ENCODE data around the gene GRIN2D.

GRIN2D gene

DNA sequence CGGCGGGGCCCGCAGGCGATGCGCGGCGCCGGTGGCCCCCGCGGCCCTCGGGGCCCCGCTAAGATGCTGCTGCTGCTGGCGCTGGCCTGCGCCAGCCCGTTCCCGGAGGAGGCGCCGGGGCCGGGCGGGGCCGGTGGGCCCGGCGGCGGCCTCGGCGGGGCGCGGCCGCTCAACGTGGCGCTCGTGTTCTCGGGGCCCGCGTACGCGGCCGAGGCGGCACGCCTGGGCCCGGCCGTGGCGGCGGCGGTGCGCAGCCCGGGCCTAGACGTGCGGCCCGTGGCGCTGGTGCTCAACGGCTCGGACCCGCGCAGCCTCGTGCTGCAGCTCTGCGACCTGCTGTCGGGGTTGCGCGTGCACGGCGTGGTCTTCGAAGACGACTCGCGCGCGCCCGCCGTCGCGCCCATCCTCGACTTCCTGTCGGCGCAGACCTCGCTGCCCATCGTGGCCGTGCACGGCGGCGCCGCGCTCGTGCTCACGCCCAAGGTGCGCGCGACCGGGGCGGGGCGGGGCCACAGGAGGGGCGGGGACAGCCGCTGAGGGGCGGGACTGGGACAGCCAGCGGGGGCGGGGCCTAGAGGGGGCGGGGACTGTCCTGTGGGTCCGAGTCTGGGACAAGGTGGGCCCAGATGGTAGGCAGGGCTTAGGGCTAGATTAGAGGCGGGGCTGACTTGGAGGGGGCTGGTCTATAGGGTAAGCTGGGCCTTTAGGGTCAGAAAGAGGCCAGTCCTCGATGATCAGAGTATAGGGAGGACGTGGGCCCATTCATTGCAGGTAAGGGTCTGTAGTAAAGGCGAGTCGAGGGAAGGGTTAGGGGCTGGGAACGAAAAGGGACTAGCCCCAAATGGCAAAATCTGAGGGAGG is 5.1 kb downstream of the GRIN2D start:
- peak; percentile 94 for DNase-seq

GRCh38 chr19:48400018-48400742 is 6.7 kb downstream of the GRIN2D start:
- peak; percentile 90 for DNase-seq

DNA sequence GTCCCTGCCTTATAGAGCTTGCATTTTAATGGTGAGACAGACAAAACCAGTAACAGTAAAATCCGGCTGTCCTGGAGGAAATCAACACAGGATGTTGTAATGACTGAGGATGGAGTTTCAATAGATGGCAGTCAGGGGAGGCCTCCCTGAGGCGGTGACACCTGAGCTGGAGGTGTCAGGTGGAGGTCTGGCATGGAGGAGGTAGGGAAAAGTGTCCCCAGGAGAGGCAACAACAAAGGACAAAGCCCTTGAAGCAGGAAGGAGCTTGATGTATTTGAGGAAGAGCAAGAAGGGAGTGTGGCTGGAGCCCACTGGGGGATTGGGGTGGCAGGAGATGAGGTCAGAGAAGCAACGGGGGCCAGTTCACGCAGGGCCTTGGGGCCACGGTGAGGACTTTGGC is 7.8 kb downstream of the GRIN2D start:
- DNase-seq, result no peak

DNA sequence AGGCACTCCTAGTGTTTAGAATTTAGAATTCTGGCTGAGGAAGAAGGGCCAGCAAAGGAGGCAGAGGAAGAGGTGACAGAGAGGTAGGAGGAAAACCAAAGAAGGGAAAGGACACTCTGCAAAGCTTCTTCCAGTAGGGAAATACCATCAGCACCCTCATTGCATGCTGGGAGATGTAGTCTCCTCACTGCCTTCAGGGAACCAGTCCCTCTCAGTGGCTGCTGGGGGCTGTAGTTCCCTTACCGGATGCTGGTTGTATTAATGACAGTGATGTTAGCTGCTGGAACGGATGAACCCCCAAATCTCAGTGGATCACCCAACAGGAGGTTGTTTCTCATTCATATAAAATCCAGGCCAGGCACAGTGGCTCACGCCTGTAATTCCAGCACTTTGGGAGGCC is 10.1 kb downstream of the GRIN2D start:
- peak; percentile 86 for DNase-seq

DNA sequence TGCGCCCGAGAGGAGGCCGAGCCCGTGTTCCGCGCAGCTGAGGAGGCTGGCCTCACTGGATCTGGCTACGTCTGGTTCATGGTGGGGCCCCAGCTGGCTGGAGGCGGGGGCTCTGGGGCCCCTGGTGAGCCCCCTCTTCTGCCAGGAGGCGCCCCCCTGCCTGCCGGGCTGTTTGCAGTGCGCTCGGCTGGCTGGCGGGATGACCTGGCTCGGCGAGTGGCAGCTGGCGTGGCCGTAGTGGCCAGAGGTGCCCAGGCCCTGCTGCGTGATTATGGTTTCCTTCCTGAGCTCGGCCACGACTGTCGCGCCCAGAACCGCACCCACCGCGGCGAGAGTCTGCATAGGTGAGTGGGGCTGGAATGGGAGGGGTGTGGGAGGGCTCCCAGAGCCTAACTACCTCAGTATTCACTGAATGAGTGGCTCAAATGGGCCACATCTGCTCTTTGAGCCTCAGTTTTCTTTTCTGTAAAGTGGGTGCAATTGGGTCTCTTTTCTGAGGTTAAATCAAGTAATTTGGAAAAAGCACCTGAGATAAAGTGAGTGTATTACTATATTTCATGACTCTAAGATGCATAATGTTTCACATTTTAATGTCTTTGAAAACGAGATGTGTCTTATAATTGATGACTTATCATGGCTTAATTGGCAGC is 11.7 kb downstream of the GRIN2D start:
- DNase-seq, result no peak

DNA sequence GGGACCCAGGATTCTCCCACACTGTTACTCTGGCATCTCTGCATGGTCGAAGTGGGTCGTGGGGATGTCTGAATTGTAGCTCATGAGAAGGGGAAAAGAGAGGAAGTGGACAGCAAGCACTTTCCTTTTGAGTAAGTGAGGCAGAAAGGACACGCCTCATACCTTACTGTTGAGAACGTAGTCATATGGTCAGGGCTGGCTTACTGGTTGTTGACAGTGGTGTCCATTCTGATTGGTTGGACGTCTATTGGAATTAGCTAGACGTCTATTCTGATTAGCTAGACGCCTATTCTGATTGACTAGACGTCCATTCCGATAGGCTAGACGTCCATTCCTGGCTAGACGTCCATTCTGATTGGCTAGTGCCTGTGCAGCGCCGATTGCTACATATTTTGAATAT is 12.4 kb downstream of the GRIN2D start:
- peak; percentile 54 for DNase-seq

DNA sequence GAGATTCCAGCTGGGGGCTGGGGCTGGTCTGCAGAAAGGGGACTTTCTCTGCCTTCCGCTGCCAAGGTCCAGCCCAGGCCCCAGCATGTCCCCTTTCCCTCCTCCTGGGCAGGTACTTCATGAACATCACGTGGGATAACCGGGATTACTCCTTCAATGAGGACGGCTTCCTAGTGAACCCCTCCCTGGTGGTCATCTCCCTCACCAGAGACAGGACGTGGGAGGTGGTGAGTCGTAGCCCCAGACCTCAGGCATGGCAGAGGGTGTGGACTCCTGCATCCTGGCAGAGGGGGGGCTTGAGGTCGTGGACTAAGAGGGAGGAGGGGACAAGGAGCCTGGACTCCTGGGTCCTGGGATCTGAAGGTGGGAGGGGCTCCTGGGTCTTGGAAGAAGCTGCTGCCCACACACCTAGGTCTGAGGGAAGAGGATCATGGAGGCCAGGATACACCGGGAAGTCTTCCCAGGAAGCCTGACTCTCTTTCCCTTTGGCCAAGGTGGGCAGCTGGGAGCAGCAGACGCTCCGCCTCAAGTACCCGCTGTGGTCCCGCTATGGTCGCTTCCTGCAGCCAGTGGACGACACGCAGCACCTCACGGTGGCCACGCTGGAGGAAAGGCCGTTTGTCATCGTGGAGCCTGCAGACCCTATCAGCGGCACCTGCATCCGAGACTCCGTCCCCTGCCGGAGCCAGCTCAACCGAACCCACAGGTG is 20.6 kb downstream of the GRIN2D start:
- DNase-seq, result peak; percentile 89

- DNase-seq, result peak; percentile 92
Measured at GRCh38 chr19:48415395-48415794, 21.9 kb downstream of the GRIN2D start.

- no peak for DNase-seq
Measured at GRCh38 chr19:48415806-48416221, 22.3 kb downstream of the GRIN2D start.

DNA sequence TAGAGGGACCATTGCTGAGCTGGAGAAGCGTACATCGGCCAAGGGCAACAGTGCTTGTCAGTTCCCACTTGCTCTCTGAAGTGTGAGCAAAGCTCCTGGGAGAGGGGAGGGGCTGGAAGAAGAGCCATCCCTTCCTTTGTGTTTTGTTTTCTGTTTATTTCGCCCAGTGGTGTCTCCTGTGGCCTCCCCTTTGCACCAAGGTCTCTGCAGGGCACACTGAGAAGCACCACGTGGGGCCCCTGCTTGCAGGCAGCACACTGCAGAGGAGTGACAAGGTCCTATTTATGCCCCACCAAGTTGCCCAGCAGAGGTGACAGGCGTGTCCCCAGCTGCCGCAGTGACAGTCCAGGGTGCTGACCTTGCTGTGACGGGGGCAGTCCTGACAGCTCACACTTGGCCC is 24.0 kb downstream of the GRIN2D start:
- DNase-seq, result no peak

- DNase-seq, result peak; percentile 86
Measured at GRCh38 chr19:48418317-48419064, 25.0 kb downstream of the GRIN2D start.

DNA sequence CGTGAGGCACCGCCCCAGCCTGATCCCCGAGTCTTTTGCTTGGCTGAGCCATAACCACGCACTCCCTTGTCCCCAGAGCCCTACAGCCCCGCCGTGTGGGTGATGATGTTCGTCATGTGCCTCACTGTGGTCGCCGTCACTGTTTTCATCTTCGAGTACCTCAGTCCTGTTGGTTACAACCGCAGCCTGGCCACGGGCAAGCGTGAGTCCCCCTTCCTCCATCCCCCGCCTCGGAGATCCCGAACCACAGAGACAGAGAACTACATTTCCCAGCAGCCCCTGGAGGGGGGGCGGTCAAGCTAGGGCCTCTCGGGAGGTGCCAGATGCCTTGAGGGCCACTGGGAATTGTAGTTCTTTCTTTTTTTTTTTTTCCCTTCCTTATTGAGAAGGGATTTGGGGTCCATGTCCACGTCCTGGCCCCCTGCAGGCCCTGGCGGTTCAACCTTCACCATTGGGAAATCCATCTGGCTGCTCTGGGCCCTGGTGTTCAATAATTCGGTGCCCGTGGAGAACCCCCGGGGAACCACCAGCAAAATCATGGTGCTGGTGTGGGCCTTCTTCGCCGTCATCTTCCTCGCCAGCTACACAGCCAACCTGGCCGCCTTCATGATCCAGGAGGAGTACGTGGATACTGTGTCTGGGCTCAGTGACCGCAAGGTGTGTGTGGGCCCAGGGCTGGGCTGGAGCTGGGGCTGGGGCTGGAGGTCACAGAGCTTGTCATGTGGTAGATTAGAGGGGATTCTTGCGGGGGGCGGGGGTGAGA is 25.9 kb downstream of the GRIN2D start:
- DNase-seq, result peak; percentile 75

GRCh38 chr19:48421548-48421947 is 28.1 kb downstream of the GRIN2D start:
- DNase-seq, result no peak

DNA sequence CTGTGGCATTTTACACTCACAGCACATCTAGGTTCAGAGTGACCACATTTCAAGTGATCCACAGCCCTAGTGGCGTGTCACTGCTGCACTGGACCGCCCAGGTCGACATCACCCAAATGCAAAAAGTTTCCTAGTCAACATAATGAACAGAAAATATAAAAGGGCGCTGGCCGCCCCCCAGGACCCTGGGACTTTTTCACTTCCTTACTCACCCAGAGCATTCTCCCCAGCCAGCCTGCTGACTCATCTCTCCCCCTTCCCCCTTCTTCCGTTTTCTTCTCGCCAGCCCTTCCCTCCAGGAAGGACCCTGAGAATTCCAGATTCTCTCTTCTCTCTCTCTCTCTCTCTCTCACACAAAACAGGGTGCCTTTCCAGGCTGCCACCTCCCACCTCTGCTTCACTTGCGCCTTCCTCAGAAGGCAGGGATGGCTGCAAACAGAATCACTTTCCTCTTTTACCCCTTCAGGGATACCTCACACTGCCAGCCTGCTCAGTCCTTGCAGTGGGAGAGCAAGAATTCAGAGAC is 31.3 kb downstream of the GRIN2D start:
- DNase-seq, result peak; percentile 85

DNA sequence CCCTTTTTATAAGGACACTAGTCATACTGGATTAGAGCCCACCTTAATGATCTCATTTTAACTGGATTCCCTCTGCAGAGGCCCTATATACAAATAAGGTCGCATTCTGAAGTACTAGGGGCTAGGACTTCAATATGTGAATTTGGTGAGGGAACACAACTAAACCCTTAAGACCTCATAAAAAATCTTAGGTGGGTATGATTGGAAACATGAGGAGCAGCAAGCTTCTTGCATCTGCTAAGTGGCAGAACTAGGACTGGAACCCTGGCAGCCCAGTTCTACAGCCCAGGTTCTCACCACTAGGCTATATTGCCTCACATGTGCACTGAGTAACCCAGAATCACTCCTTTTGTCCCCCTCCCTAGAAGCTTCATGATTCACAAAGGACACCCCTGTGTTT is 35.2 kb downstream of the GRIN2D start:
- DNase-seq, result no peak

DNA sequence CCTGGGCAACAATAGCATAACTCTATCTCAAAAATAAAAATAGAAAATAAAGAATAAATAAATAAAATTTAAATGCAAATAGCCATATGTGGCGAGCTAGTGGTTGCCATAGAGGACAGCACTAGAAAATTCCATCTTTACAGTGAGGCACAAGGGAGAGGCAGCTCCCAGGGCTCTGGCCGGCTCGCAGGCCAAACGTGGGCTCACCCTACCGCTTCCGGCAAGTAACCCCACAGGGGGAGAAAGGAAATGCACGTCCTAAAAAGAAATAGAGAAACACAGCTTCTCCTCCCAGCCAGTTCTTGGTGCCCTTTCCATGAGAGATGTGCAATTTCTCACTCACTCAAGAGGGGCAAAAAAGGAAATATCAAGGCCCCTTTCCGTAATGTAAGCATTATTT is 39.9 kb downstream of the GRIN2D start:
- DNase-seq, result no peak

GRCh38 chr19:48436586-48436985 is 43.1 kb downstream of the GRIN2D start:
- DNase-seq, result no peak

GRCh38 chr19:48441360-48442050 is 48.0 kb downstream of the GRIN2D start:
- no peak for DNase-seq

DNA sequence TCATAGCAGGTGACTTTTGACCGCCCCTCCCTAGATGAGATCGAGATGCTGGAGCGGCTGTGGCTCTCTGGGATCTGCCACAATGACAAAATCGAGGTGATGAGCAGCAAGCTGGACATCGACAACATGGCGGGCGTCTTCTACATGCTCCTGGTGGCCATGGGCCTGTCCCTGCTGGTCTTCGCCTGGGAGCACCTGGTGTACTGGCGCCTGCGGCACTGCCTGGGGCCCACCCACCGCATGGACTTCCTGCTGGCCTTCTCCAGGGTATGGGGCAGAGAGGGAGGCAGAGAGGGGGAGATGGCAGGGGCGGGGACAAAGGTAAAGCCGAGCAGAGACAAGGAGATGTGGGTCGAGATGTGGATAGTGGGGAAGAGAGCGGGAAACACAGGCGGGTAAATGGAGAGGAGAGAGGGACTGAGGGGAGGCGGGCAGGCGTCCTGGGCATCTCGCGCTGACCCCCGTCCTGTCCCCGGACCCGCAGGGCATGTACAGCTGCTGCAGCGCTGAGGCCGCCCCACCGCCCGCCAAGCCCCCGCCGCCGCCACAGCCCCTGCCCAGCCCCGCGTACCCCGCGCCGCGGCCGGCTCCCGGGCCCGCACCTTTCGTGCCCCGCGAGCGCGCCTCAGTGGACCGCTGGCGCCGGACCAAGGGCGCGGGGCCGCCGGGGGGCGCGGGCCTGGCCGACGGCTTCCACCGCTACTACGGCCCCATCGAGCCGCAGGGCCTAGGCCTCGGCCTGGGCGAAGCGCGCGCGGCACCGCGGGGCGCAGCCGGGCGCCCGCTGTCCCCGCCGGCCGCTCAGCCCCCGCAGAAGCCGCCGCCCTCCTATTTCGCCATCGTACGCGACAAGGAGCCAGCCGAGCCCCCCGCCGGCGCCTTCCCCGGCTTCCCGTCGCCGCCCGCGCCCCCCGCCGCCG is 48.9 kb downstream of the GRIN2D start:
- no peak for DNase-seq

GRCh38 chr19:48443256-48443655 is 49.8 kb downstream of the GRIN2D start:
- DNase-seq, result no peak

Measured in islet precursor cell (in vitro differentiated cells).